Loucy (cell line): ENCODE results near the gene FXYD2.

Source experiments
- H2AFZ ChIP-seq: fragments of 200-600 bp; sonication (generic); 2 replicates; pipeline ENCODE4 v1.6.0; 2016; ENCODE audit warnings: antibody characterized with exemption, mild to moderate bottlenecking, low read length, moderate library complexity
- H3F3A ChIP-seq: fragments of 200-600 bp; 2 replicates; pipeline ENCODE4 v1.6.0; 2016; ENCODE audit warnings: antibody characterized with exemption, low read depth, mild to moderate bottlenecking
- H3K27me3 ChIP-seq: fragments of 200-600 bp; sonication (generic); 2 replicates; pipeline ENCODE4 v1.6.1; 2014; ENCODE audit warnings: low read length, mild to moderate bottlenecking; ENCODE audit not compliant: insufficient read depth, poor library complexity, severe bottlenecking
- H3K36me3 ChIP-seq: fragments of 200-600 bp; sonication (generic); 2 replicates; pipeline ENCODE4 v1.6.1; 2016; ENCODE audit warnings: low read length; ENCODE audit not compliant: insufficient read depth
- H3K4me1 ChIP-seq: fragments of 200-600 bp; sonication (generic); 2 replicates; pipeline ENCODE4 v1.5.1; 2014; ENCODE audit warnings: low read length, mild to moderate bottlenecking; ENCODE audit not compliant: insufficient read depth, poor library complexity, severe bottlenecking
- H3K4me2 ChIP-seq: fragments of 200-600 bp; sonication (generic); 2 replicates; pipeline ENCODE4 v1.6.0; 2014; ENCODE audit warnings: antibody characterized with exemption, low read length, low read depth, mild to moderate bottlenecking; ENCODE audit not compliant: poor library complexity, severe bottlenecking
- H3K4me3 ChIP-seq: fragments of 200-600 bp; sonication (generic); 2 replicates; pipeline ENCODE4 v1.5.1; 2014; ENCODE audit warnings: low read length, mild to moderate bottlenecking, mixed read lengths; ENCODE audit not compliant: poor library complexity, severe bottlenecking
- H3K79me2 ChIP-seq: fragments of 200-600 bp; sonication (generic); 2 replicates; pipeline ENCODE4 v1.6.1; 2014; ENCODE audit warnings: low read length; ENCODE audit not compliant: insufficient read depth
- H3K9ac ChIP-seq: fragments of 200-600 bp; sonication (generic); 2 replicates; pipeline ENCODE4 v1.6.0; 2014; ENCODE audit warnings: mild to moderate bottlenecking, low read depth, low read length, moderate library complexity; ENCODE audit not compliant: poor library complexity, severe bottlenecking
- H3K9me2 ChIP-seq: fragments of 200-600 bp; sonication (generic); replicated peaks from 2 replicates; pipeline ENCODE4 v1.6.1; 2016; ENCODE audit warnings: low read depth, low read length, mixed read lengths
- H3K9me3 ChIP-seq: fragments of 200-600 bp; sonication (generic); 2 replicates; pipeline ENCODE4 v1.6.1; 2014; ENCODE audit warnings: mild to moderate bottlenecking, antibody characterized with exemption, low read length, low read depth; ENCODE audit not compliant: insufficient read depth
- H4K20me1 ChIP-seq: fragments of 200-600 bp; sonication (generic); 2 replicates; pipeline ENCODE4 v1.6.0; 2014; ENCODE audit warnings: antibody characterized with exemption, low read length, mild to moderate bottlenecking; ENCODE audit not compliant: insufficient read depth, poor library complexity, severe bottlenecking
- EZH2phosphoT487 ChIP-seq: fragments of 200-600 bp; IDR thresholded peaks from 2 replicates; pipeline ENCODE4 v1.6.1; 2018; ENCODE audit warnings: antibody characterized with exemption, mild to moderate bottlenecking, moderate library complexity, borderline replicate concordance
- TF ChIP-seq, protein P1 (sequence below): fragments of 200-600 bp; sonication (generic); conservative IDR thresholded peaks from 2 replicates; pipeline ENCODE4 v1.5.1; 2014; ENCODE audit warnings: mild to moderate bottlenecking, antibody characterized with exemption, low read length

FXYD2 gene

DNA sequence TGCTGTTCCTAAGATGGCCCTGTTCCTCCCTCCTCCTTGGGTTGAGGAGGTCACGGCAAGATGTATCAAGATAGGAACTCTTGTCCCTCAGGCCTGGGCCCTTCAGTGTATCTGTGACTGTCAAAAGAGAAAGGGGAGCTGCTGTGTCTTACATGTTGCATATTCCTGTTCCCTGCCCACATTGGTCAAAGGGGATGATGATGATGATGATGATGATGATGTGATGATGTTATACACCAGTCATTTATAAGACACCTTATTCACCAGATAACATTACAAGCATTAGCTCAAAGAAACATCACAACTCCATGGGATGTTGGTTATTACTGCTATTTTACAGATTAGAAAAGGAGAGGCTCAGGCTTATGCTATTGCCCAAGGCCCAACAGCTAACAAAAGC lies 38.2 kb upstream of the FXYD2 start:
- Histone ChIP-seq H3F3A (no peaks in the 10 kb centered on the region), H3K27me3 (no peaks in the 10 kb centered on the region)
- TF ChIP-seq, protein P1, sequence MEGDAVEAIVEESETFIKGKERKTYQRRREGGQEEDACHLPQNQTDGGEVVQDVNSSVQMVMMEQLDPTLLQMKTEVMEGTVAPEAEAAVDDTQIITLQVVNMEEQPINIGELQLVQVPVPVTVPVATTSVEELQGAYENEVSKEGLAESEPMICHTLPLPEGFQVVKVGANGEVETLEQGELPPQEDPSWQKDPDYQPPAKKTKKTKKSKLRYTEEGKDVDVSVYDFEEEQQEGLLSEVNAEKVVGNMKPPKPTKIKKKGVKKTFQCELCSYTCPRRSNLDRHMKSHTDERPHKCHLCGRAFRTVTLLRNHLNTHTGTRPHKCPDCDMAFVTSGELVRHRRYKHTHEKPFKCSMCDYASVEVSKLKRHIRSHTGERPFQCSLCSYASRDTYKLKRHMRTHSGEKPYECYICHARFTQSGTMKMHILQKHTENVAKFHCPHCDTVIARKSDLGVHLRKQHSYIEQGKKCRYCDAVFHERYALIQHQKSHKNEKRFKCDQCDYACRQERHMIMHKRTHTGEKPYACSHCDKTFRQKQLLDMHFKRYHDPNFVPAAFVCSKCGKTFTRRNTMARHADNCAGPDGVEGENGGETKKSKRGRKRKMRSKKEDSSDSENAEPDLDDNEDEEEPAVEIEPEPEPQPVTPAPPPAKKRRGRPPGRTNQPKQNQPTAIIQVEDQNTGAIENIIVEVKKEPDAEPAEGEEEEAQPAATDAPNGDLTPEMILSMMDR: no peak
- no peak for TF ChIP-seq EZH2phosphoT487

DNA sequence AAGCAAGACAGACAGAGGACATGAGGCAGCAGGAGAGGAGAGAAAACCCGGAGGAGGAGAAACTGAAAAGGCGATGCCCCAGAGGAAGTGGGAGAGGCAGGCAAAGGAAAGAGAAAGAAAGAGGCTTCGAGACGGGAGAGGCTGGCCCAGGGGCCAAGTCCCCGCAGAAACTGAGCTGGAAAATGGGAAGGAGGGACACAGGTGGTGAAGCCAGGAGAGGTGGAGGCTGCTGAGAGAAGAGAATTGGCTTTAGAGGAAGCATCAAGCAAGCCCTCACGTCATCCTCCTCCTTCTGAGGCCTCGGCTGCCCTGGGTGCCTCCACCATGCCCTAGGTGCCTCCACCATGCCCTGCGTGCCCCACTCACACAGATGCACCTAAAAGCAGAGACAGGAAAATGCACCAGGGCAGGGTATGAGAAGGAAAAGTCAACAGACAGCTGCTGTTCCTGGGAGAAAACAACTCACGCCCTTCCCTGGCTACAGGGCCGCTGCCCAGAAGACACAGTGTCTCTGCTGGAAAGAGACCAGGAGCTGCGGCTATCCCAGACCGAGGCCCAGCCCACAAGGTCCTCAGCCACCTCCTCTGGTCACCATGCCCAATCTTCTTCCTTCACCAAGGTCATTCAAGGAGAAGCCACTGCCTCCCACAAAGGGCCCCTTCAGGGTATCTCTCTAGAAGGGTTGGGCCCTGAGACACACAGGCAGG lies 37.6 kb upstream of the FXYD2 start:
- H3K4me1 ChIP-seq: peaks cover 20% of the 10 kb centered on the region
- peak overlapping the region; percentile 7 for H3K4me2 ChIP-seq
- H3K9me3 ChIP-seq: no peaks in the 10 kb centered on the region
- no peaks in the 10 kb centered on the region for H3K9me2 ChIP-seq
- H2AFZ ChIP-seq: no peak overlapping the region
- H3F3A ChIP-seq: no peaks in the 10 kb centered on the region
- TF ChIP-seq, protein P1: no peak
- TF ChIP-seq EZH2phosphoT487: no peak
- H3K9ac ChIP-seq: no peak overlapping the region
- H3K27me3 ChIP-seq: no peaks in the 10 kb centered on the region
- H4K20me1 ChIP-seq: no peaks in the 10 kb centered on the region
- H3K4me3 ChIP-seq: no peak overlapping the region
- H3K79me2 ChIP-seq: no peaks in the 10 kb centered on the region
- no peaks in the 10 kb centered on the region for H3K36me3 ChIP-seq

More for the DNA sequence above, 38.2 kb upstream of the FXYD2 start:
- Histone ChIP-seq H3K79me2 (no peaks in the 10 kb centered on the region), H3K4me3 (no peak overlapping the region), H3K4me2 (no peak overlapping the region), H3K4me1 (peaks cover 20% of the 10 kb centered on the region), H3K9me3 (no peaks in the 10 kb centered on the region), H4K20me1 (no peaks in the 10 kb centered on the region), H2AFZ (no peak overlapping the region), H3K9ac (no peak overlapping the region), H3K9me2 (no peaks in the 10 kb centered on the region), H3K36me3 (no peaks in the 10 kb centered on the region)

DNA sequence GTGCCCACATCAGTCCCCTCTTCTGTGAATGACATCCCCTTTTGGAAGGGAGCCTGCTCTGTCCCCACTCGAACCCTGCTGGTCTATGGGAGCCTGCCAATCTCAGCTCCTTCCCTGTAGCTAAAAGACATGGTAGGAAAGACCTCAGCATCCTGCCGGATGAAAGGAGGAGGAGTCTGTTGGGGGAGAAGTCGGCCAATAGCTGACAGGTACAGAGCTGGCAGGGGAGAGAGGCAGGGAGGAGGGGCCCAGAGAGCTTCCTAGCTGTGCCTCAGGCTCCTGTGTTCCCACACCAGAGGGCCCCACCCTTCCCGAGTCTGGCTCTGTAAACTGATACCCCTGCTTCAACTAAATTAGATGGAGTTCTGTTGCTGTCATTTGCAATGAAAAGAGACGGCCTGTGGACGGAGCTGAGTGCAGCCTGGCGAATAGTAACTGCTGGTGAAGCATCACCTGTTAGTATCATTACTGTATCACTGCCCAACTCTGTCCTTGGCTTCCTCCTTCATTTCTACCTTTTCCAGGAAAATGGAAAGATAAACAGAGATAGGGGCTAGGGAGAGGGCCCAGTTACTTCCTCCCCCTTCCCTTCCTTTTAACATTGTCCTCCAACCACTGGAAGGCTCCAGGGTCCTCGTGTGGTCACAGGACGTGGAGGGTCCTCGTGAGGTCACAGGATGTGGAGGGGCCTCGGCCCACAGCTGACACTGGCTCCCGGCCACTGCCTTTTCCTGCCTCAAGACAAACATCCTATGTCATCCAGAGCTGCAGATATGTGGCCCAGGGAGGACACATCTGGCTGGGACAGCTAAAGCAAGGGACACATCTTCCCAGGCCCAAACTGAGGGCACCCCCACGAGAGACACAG lies 36.8 kb upstream of the FXYD2 start:
- Histone ChIP-seq H3K27me3 (no peaks in the 10 kb centered on the region), H4K20me1 (no peaks in the 10 kb centered on the region), H3K36me3 (no peaks in the 10 kb centered on the region), H3K9me2 (no peaks in the 10 kb centered on the region), H3K9ac (no peak overlapping the region), H2AFZ (no peak overlapping the region), H3F3A (no peaks in the 10 kb centered on the region), H3K4me2 (peak overlapping the region; percentile 7), H3K9me3 (no peaks in the 10 kb centered on the region), H3K79me2 (no peaks in the 10 kb centered on the region), H3K4me3 (no peak overlapping the region), H3K4me1 (peaks cover 20% of the 10 kb centered on the region)
- TF ChIP-seq, protein P1: no peak
- no peak for TF ChIP-seq EZH2phosphoT487
